H1 (cell line): ENCODE results near the gene PGP. TPM values are rescaled to one million over a fixed set of nuclear protein-coding genes. Genes with fewer than 3 reads are reported as not detected.

Source experiments
- CTCF ChIA-PET: fragments of 300-600 bp; sonication (Branson Sonifier 250); formaldehyde crosslinking; loops from one replicate; lab custom pipeline; 2021; ENCODE audit not compliant: partially characterized antibody; lab: Charles Lee
- POLR2A ChIA-PET: fragments of 300-600 bp; sonication (Branson Sonifier 250); formaldehyde crosslinking; loops from one replicate; lab custom pipeline; 2021; ENCODE audit warnings: inconsistent platforms; ENCODE audit not compliant: partially characterized antibody; lab: Charles Lee
- DNase-seq, 2 experiments: peaks; one replicate each; pipeline versions ENCODE4 v3.0.0 to v3.0.0-alpha.2; 2010 to 2022; ENCODE audit warnings: low spot score in 2 of 2, low read depth in 1 of 2, mixed read lengths in 1 of 2
- FAIRE-seq: peaks from 2 replicates; lab custom pipeline; 2011; peaks lifted over from hg19 to GRCh38; lab: Jason Lieb, UNC
- H2AFZ ChIP-seq: 2 replicates; pipeline ENCODE4 v1.8.1; 2012; ENCODE audit warnings: low read length, inconsistent platforms
- H2AK5ac ChIP-seq: 2 replicates; pipeline ENCODE4 v1.6.1; 2013; ENCODE audit warnings: low read depth, low read length
- H2BK120ac ChIP-seq: replicated peaks from 2 replicates; pipeline ENCODE3; 2013; ENCODE audit warnings: low read depth, low read length, inconsistent platforms
- H2BK12ac ChIP-seq: 2 replicates; pipeline ENCODE4 v1.6.1; 2013; ENCODE audit warnings: low read depth, low read length
- H2BK15ac ChIP-seq: 2 replicates; pipeline ENCODE4 v1.6.1; 2013; ENCODE audit warnings: low read length
- H2BK20ac ChIP-seq: 2 replicates; pipeline ENCODE4 v1.6.1; 2013; ENCODE audit warnings: low read length
- H2BK5ac ChIP-seq: 2 replicates; pipeline ENCODE4 v1.6.1; 2013; ENCODE audit warnings: low read depth, low read length
- H3K14ac ChIP-seq: 2 replicates; pipeline ENCODE4 v1.6.1; 2013; ENCODE audit warnings: inconsistent platforms; ENCODE audit not compliant: insufficient read length
- H3K18ac ChIP-seq: 2 replicates; pipeline ENCODE4 v1.6.1; 2013; ENCODE audit warnings: low read length; ENCODE audit errors: extremely low read depth
- H3K23ac ChIP-seq: 2 replicates; pipeline ENCODE4 v1.6.1; 2013; ENCODE audit warnings: inconsistent platforms; ENCODE audit not compliant: insufficient read length
- H3K23me2 ChIP-seq: 2 replicates; pipeline ENCODE4 v1.6.1; 2013; ENCODE audit warnings: low read depth, low read length
- H3K27ac ChIP-seq: 2 replicates; pipeline ENCODE4 v1.6.1; 2011; ENCODE audit warnings: low read depth, low read length, inconsistent platforms
- H3K27me3 ChIP-seq, 4 experiments: replicated peaks in 1 of 4; 1 replicate in 1 of 4; 2 replicates in 3 of 4; pipeline versions ENCODE4 v1.6.1 to v1.8.1; 2011 to 2013; ENCODE audit warnings: low read length in 3 of 4, mild to moderate bottlenecking in 3 of 4, inconsistent platforms in 2 of 4, mixed read lengths in 2 of 4, moderate library complexity in 1 of 4; ENCODE audit not compliant: control insufficient read depth in 3 of 4, insufficient read depth in 3 of 4; ENCODE audit errors: extremely low read depth in 1 of 4
- H3K36me3 ChIP-seq, 4 experiments: 2 replicates each; pipeline versions ENCODE4 v1.6.1 to v1.8.1; 2011 to 2013; ENCODE audit warnings: mild to moderate bottlenecking in 4 of 4, low read length in 3 of 4, moderate library complexity in 2 of 4, control low read depth in 1 of 4, inconsistent platforms in 1 of 4; ENCODE audit not compliant: insufficient read depth in 4 of 4, control insufficient read depth in 2 of 4
- H3K4ac ChIP-seq: replicated peaks from 2 replicates; pipeline ENCODE3; 2013; ENCODE audit warnings: low read length, low read depth, mixed read lengths, inconsistent platforms; ENCODE audit not compliant: insufficient read length
- H3K4me1 ChIP-seq, 4 experiments: replicated peaks in 1 of 4; 1 replicate in 1 of 4; 2 replicates in 3 of 4; pipeline versions ENCODE4 v1.6.1 to v1.8.1; 2011 to 2013; ENCODE audit warnings: low read length in 3 of 4, inconsistent platforms in 2 of 4, mixed read lengths in 1 of 4; ENCODE audit not compliant: insufficient read depth in 4 of 4, control insufficient read depth in 3 of 4
- H3K4me2 ChIP-seq, 2 experiments: 2 replicates each; pipeline versions ENCODE4 v1.6.1 to v1.8.1; 2011 to 2013; ENCODE audit warnings: low read depth in 2 of 2, low read length in 2 of 2, control low read depth in 1 of 2, inconsistent platforms in 1 of 2, mild to moderate bottlenecking in 1 of 2; ENCODE audit not compliant: insufficient read depth in 1 of 2
- H3K4me3 ChIP-seq, 4 experiments: fragments of 200-600, 300-600 bp in 1 of 4; sonication (generic), shearing (Covaris generic), sonication (Bioruptor Twin) in 1 of 4; 2 replicates each; pipeline versions ENCODE4 v1.5.1 to v1.8.1; 2011 to 2016; ENCODE audit warnings: low read length in 4 of 4, low read depth in 3 of 4, control low read depth in 2 of 4, inconsistent platforms in 2 of 4, mild to moderate bottlenecking in 2 of 4, mixed read lengths in 1 of 4, moderate library complexity in 1 of 4; ENCODE audit not compliant: insufficient read depth in 2 of 4; ENCODE audit errors: extremely low read depth in 1 of 4
- H3K56ac ChIP-seq: replicated peaks from 2 replicates; pipeline ENCODE3; 2013; ENCODE audit warnings: low read depth, mild to moderate bottlenecking, mixed read lengths, low read length, inconsistent platforms; ENCODE audit not compliant: insufficient read length
- H3K79me1 ChIP-seq: 2 replicates; pipeline ENCODE4 v1.6.1; 2013; ENCODE audit warnings: low read depth, low read length, control low read depth
- H3K79me2 ChIP-seq, 2 experiments: 2 replicates each; pipeline versions ENCODE4 v1.6.1 to v1.8.1; 2012 to 2013; ENCODE audit warnings: low read length in 2 of 2, mild to moderate bottlenecking in 2 of 2, inconsistent platforms in 1 of 2; ENCODE audit not compliant: insufficient read depth in 2 of 2, control insufficient read depth in 1 of 2
- H3K9ac ChIP-seq, 4 experiments: replicated peaks in 1 of 4; 1 replicate in 1 of 4; 2 replicates in 3 of 4; pipeline versions ENCODE4 v1.6.1 to v1.8.1; 2011 to 2013; ENCODE audit warnings: low read depth in 3 of 4, low read length in 3 of 4, control low read depth in 2 of 4, mild to moderate bottlenecking in 2 of 4, moderate library complexity in 2 of 4, inconsistent platforms in 1 of 4; ENCODE audit errors: extremely low read depth in 1 of 4
- H3K9me3 ChIP-seq, 2 experiments: 2 replicates each; pipeline versions ENCODE4 v1.6.1 to v1.8.1; 2012 to 2013; ENCODE audit warnings: mild to moderate bottlenecking in 2 of 2, moderate library complexity in 2 of 2, control low read depth in 1 of 2, inconsistent platforms in 1 of 2, low read depth in 1 of 2, low read length in 1 of 2, mixed read lengths in 1 of 2; ENCODE audit not compliant: insufficient read depth in 2 of 2
- H4K20me1 ChIP-seq, 2 experiments: replicated peaks in 1 of 2; 2 replicates each; pipeline versions ENCODE3 to v1.8.1; 2011 to 2013; ENCODE audit warnings: inconsistent platforms in 2 of 2, low read length in 2 of 2, mild to moderate bottlenecking in 1 of 2; ENCODE audit not compliant: insufficient read depth in 2 of 2, control insufficient read depth in 1 of 2
- H4K5ac ChIP-seq: 2 replicates; pipeline ENCODE4 v1.6.1; 2013; ENCODE audit warnings: low read length, low read depth, mixed read lengths, inconsistent platforms; ENCODE audit not compliant: insufficient read length
- H4K8ac ChIP-seq: 2 replicates; pipeline ENCODE4 v1.8.0; 2013; ENCODE audit warnings: mild to moderate bottlenecking, moderate library complexity, low read length, inconsistent platforms; ENCODE audit not compliant: insufficient read depth; ENCODE audit errors: extremely low read depth
- H4K91ac ChIP-seq: replicated peaks from 2 replicates; pipeline ENCODE3; 2013; ENCODE audit warnings: low read length, mixed read lengths, inconsistent platforms; ENCODE audit not compliant: insufficient read length
- CBX5 ChIP-seq: fragments of 300-800, 300-1000 bp; sonication (generic); IDR thresholded peaks from 2 replicates; pipeline ENCODE4 v1.7.1; 2016; ENCODE audit warnings: antibody characterized with exemption, low read length, low read depth
- CEBPB ChIP-seq: IDR thresholded peaks from 2 replicates; pipeline ENCODE4 v1.6.1; 2012; ENCODE audit warnings: low read depth, low read length
- GTF2F1 ChIP-seq: IDR thresholded peaks from 2 replicates; pipeline ENCODE4 v1.6.1; 2012; ENCODE audit warnings: low read depth, low read length, improper control_type of control experiment, borderline replicate concordance
- HDAC2 ChIP-seq, 2 experiments: fragments of 300-600 bp in 1 of 2; sonication (generic) in 1 of 2; IDR thresholded peaks; 2 replicates each; pipeline ENCODE4 v1.6.1; 2011 to 2012; ENCODE audit warnings: low read depth in 2 of 2, low read length in 2 of 2, mild to moderate bottlenecking in 2 of 2, moderate library complexity in 2 of 2, borderline replicate concordance in 1 of 2, inconsistent platforms in 1 of 2
- KDM1A ChIP-seq: fragments of 200-600, 300-600 bp; sonication (generic); IDR thresholded peaks from 2 replicates; pipeline ENCODE4 v1.7.1; 2016; ENCODE audit warnings: mild to moderate bottlenecking, low read length, borderline replicate concordance
- KDM4A ChIP-seq: IDR thresholded peaks from one replicate; pipeline ENCODE4 v1.7.1; 2012; ENCODE audit warnings: low read depth, mild to moderate bottlenecking, moderate library complexity, low read length, inconsistent platforms; ENCODE audit not compliant: severe bottlenecking
- POLR2AphosphoS5 ChIP-seq: IDR thresholded peaks from 2 replicates; pipeline ENCODE4 v1.6.1; 2011; ENCODE audit warnings: low read depth, low read length
- POU5F1 ChIP-seq: IDR thresholded peaks from 2 replicates; pipeline ENCODE4 v1.6.1; 2011; ENCODE audit warnings: low read depth, mild to moderate bottlenecking, low read length, moderate library complexity
- SRF ChIP-seq: IDR thresholded peaks from 2 replicates; pipeline ENCODE4 v1.6.1; 2011; ENCODE audit warnings: mild to moderate bottlenecking, low read depth, low read length, moderate library complexity
- WGBS, 2 experiments: shearing (Covaris generic) in 1 of 2; methylation state at CpG; one replicate each; pipeline versions ENCODE4 v1.1.6 to v1.1.7; 2013 to 2015; ENCODE audit warnings: low lambda C conversion rate in 2 of 2, mixed read lengths in 2 of 2, inconsistent platforms in 1 of 2, low coverage in 1 of 2, missing lambda C conversion rate in 1 of 2; ENCODE audit not compliant: insufficient replicate concordance in 2 of 2, insufficient coverage in 1 of 2, insufficient read length in 1 of 2; ENCODE audit errors: extremely low coverage in 1 of 2, missing lambda C conversion rate in 1 of 2; 5-methylcytosine and 5-hydroxymethylcytosine counted together
- polyA plus RNA-seq, 7 experiments: library from polyadenylated mRNA; depleted of rRNA in 3 of 7; stranded (reverse) in 5 of 7; unstranded in 2 of 7; fragments of >200 nt in 5 of 7; fragments of 200-250 nt in 2 of 7; gene quantifications; 1 replicate in 5 of 7; 2 replicates in 1 of 7; 4 replicates in 1 of 7; pipeline versions ENCODE4 v1.2.1 to v1.2.3, GENCODE V29; 2011 to 2013; ENCODE audit warnings: missing spikeins in 2 of 7, mixed read lengths in 2 of 7
- total RNA-seq: library from RNA; stranded (reverse); fragmentation: NEBNext Ultra II Directional; extraction: Animal tissue kit (Norgen Biotek cat#: 25700); gene quantifications from 2 replicates; pipeline ENCODE4 v1.2.1, GENCODE V29; 2021

PGP gene
- total and polyA plus RNA-seq, 2 of the 8 experiments (the other 6 are each of a cell fraction or from before 2014, with no cell fraction given), result 30.9 to 55.9 TPM

DNA sequence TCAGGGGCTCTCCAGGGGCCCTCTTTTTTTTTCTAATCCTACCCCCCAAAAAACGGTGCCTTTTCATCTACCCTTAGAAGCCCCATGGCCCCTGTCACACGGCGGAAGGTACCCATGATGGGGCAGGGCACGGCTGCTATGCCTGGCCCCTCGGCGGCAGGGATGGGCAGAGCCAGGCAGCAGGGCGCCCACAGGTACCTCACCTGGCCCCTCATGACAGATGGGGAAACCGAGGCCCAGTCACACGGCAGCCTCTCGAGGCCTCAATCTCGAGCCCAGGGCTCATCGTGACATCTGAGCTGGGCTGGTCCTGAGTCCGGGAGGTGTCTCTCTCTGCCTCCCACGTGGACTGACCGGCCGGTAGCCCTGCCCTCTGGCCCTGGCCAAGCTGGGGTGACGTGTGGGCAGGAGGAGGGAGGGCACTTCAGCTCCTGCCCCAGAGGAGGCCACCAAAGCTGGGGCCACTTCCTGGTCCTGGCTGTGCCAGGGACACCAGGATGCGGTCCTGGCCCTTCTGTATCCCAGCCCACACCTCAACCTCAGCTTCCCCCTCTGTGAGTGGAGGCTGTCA is 47.5 kb downstream of the PGP start:
- TF ChIP-seq SRF, result no peak
- no peak for TF ChIP-seq CEBPB
- no peak for TF ChIP-seq GTF2F1
- TF ChIP-seq POU5F1, result no peak
- no peak for TF ChIP-seq CBX5
- TF ChIP-seq KDM1A, result no peak
- TF ChIP-seq POLR2AphosphoS5, result no peak
- TF ChIP-seq HDAC2 (IDR thresholded peaks at IDR 0.05; ENCODE audit: borderline replicate concordance in 1 of 2, low read depth in 2 of 2, low read length in 2 of 2), result no peak
- TF ChIP-seq KDM4A, result no peak
- FAIRE-seq (no peak), DNase-seq (no peak)
- Histone ChIP-seq H3K9ac (no peak overlapping the region), H3K56ac (no peak overlapping the region), H4K8ac (no peak overlapping the region), H3K4me3 (no peak overlapping the region), H3K27me3 (no peaks in the 10 kb centered on the region), H2BK5ac (no peak overlapping the region), H2BK12ac (no peak overlapping the region), H3K14ac (no peak overlapping the region), H3K23ac (no peak overlapping the region), H4K91ac (no peak overlapping the region), H3K4me2 (no peak overlapping the region), H2AFZ (no peak overlapping the region), H3K23me2 (no peaks in the 10 kb centered on the region), H2BK20ac (no peak overlapping the region), H3K4ac (no peak overlapping the region), H4K5ac (no peak overlapping the region), H3K27ac (no peak overlapping the region), H3K18ac (no peak overlapping the region), H3K79me1 (peaks cover 8% of the 10 kb centered on the region; the same call in 1 of the 2 replicates), H3K4me1 (no peaks in the 10 kb centered on the region; a peak in 1 of 7 replicates), H2BK15ac (no peak overlapping the region), H3K36me3 (peaks cover 15 to 37% (median 28%) of the 10 kb centered on the region in 4 experiments; a peak in 7 of 8 replicates), H3K79me2 (peaks cover 6 to 26% of the 10 kb centered on the region in 2 experiments; a peak in 3 of 4 replicates), H3K9me3 (peaks cover 0 to 17% of the 10 kb centered on the region in 2 experiments; a peak in 1 of 4 replicates), H2BK120ac (no peak overlapping the region), H4K20me1 (peaks cover 6 to 29% of the 10 kb centered on the region in 2 experiments), H2AK5ac (no peak overlapping the region)
- CTCF ChIA-PET, result interaction anchor here (1.2 to 1.4 kb wide), 2 partner anchors 10 to 14 kb away, joined by 3 read pairs; no protein-coding TSS in a partner anchor
- 91% methylated on average over 17 of the region's 18 CpGs; no CpG with 5 or more reads in 1 of the 2 experiments for WGBS, 2 experiments
- POLR2A ChIA-PET, result interaction anchor here (0.7 to 13.5 kb wide), 11 partner anchors 10 to 1531 kb away, joined by 3 to 312 read pairs (median 4); partner anchors contain the start of genes METTL26, PGP, RAB26 and TRAF7
